Liver (tissue), 3 donors: ENCODE data around the gene LDB3.

Source experiments
- FOXA1 ChIP-seq: IDR thresholded peaks from 2 replicates; pipeline ENCODE4 v1.6.1; 2016; ENCODE audit warnings: antibody characterized with exemption
- JUND ChIP-seq, 2 donors: IDR thresholded peaks; 2 replicates each; pipeline ENCODE4 v1.6.1; 2016; ENCODE audit warnings: antibody characterized with exemption in 2 of 2
- RAD21 ChIP-seq, 2 donors: IDR thresholded peaks; 2 replicates each; pipeline ENCODE4 v1.6.1; 2016; ENCODE audit warnings: antibody characterized with exemption in 2 of 2, mild to moderate bottlenecking in 2 of 2
- REST ChIP-seq: IDR thresholded peaks from 2 replicates; pipeline ENCODE4 v1.6.1; 2016; ENCODE audit warnings: antibody characterized with exemption, mild to moderate bottlenecking
- SP1 ChIP-seq: IDR thresholded peaks from 2 replicates; pipeline ENCODE4 v1.6.1; 2018; ENCODE audit warnings: antibody characterized with exemption, mild to moderate bottlenecking
- TAF1 ChIP-seq: conservative IDR thresholded peaks from 2 replicates; pipeline ENCODE4 v1.6.1; 2016; ENCODE audit warnings: antibody characterized with exemption, mild to moderate bottlenecking
- YY1 ChIP-seq: IDR thresholded peaks from 2 replicates; pipeline ENCODE4 v1.6.1; 2016; ENCODE audit warnings: antibody characterized with exemption, mild to moderate bottlenecking
- ZBTB33 ChIP-seq: IDR thresholded peaks from 2 replicates; pipeline ENCODE4 v1.6.1; 2016; ENCODE audit warnings: antibody characterized with exemption
- TF ChIP-seq, protein P1 (sequence below): fragments of 150-350 bp; IDR thresholded peaks from 2 replicates; pipeline ENCODE4 v1.5.1; 2017; ENCODE audit warnings: improper control_type of control experiment, low read depth, low read length; ENCODE audit not compliant: missing input control
- TF ChIP-seq, protein P2 (sequence below): IDR thresholded peaks from 2 replicates; pipeline ENCODE4 v1.6.1; 2016; ENCODE audit warnings: antibody characterized with exemption
- donor health status: healthy.
- donor health status: healthy.

DNA sequence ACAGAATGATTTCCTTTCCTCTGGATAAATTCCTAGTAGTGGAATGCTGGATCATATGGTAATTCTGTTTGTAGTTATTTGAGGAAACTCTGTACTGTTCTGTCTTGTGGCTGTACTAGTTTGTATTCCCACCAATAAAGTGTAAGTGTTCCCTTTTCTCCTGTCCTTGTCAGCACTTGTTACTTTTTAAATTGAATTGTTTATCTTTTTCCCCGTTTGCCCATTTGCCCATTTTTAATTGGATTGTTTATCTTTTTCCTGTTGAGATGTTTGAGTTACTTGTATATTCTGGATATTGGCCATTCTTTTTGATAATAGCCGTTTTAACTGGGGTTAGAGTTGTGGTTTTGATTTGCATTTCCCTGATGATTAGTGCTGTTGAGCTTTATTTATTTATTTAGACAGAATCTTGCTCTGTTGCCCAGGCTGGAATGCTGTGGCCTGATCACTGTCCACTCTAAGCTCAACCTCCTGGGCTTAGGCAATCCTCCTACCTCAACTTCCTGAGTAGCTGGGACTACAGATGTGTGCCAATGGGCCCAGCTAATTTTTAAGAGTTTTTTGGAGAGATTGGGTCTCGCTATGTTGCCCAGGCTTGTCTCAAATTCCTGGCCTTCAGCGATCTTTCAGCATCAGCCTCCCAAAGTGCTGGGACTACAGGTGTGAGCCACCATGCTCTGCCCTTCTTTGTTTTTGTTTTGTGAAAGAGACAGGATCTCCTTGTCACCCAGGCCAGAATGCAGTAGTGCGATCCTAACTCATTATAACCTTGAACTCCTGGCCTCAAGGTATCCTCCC is 111.1 kb downstream of the LDB3 start:
- TF ChIP-seq FOXA1, result no peak
- TF ChIP-seq, protein P1, sequence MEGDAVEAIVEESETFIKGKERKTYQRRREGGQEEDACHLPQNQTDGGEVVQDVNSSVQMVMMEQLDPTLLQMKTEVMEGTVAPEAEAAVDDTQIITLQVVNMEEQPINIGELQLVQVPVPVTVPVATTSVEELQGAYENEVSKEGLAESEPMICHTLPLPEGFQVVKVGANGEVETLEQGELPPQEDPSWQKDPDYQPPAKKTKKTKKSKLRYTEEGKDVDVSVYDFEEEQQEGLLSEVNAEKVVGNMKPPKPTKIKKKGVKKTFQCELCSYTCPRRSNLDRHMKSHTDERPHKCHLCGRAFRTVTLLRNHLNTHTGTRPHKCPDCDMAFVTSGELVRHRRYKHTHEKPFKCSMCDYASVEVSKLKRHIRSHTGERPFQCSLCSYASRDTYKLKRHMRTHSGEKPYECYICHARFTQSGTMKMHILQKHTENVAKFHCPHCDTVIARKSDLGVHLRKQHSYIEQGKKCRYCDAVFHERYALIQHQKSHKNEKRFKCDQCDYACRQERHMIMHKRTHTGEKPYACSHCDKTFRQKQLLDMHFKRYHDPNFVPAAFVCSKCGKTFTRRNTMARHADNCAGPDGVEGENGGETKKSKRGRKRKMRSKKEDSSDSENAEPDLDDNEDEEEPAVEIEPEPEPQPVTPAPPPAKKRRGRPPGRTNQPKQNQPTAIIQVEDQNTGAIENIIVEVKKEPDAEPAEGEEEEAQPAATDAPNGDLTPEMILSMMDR, result no peak
- no peak for TF ChIP-seq SP1
- no peak for TF ChIP-seq RAD21 (IDR thresholded peaks at IDR 0.05)
- TF ChIP-seq TAF1, result no peak
- no peak for TF ChIP-seq REST
- TF ChIP-seq, protein P2, sequence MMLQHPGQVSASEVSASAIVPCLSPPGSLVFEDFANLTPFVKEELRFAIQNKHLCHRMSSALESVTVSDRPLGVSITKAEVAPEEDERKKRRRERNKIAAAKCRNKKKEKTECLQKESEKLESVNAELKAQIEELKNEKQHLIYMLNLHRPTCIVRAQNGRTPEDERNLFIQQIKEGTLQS, result no peak
- TF ChIP-seq YY1, result no peak
- no peak for TF ChIP-seq ZBTB33
- TF ChIP-seq JUND (IDR thresholded peaks at IDR 0.05), result no peak
